T-helper 1 cell (primary cell): ENCODE data around the gene STPG4.
"Not testable (repeated sequence)": the region's sequence is repeated elsewhere in the genome, so short reads cannot be mapped to it uniquely, and the experiment has no call there.

ENCODE experiments used
- DNase-seq, 5 donors: peaks; one replicate each; pipeline ENCODE4 v3.0.0-alpha.2; 2012 to 2020

Gene STPG4

GRCh38 chr2:47172922-47173695, 18.0 kb upstream of the STPG4 start:
- no peak for DNase-seq

- DNase-seq, result no peak
Measured at GRCh38 chr2:47172156-47172921, 17.2 kb upstream of the STPG4 start.

- DNase-seq, result no peak
Measured at GRCh38 chr2:47169784-47170183, 14.7 kb upstream of the STPG4 start.

GRCh38 chr2:47168895-47169294, 13.8 kb upstream of the STPG4 start:
- not testable (repeated sequence) for DNase-seq

GRCh38 chr2:47167149-47167548, 12.0 kb upstream of the STPG4 start:
- no peak for DNase-seq

- DNase-seq, result no peak
Measured at GRCh38 chr2:47165001-47165555, 10.0 kb upstream of the STPG4 start.

GRCh38 chr2:47162780-47163179, 7.7 kb upstream of the STPG4 start:
- DNase-seq, result no peak

- no peak for DNase-seq
Measured at GRCh38 chr2:47161475-47161874, 6.4 kb upstream of the STPG4 start.

- no peak for DNase-seq
Measured at GRCh38 chr2:47160660-47161059, 5.6 kb upstream of the STPG4 start.

GRCh38 chr2:47160211-47160610, 5.1 kb upstream of the STPG4 start:
- DNase-seq, result no peak

- no peak for DNase-seq
Measured at GRCh38 chr2:47159627-47160026, 4.5 kb upstream of the STPG4 start.

- DNase-seq, result no peak
Measured at GRCh38 chr2:47158576-47158975, 3.5 kb upstream of the STPG4 start.

- no peak for DNase-seq
Measured at GRCh38 chr2:47152803-47153202, 2.3 kb downstream of the STPG4 start.

GRCh38 chr2:47150175-47150574, 4.9 kb downstream of the STPG4 start:
- DNase-seq, result no peak

- no peak for DNase-seq
Measured at GRCh38 chr2:47147021-47147420, 8.1 kb downstream of the STPG4 start.

GRCh38 chr2:47145466-47145865, 9.6 kb downstream of the STPG4 start:
- DNase-seq, result no peak

- DNase-seq, result no peak
Measured at GRCh38 chr2:47141520-47141919, 13.6 kb downstream of the STPG4 start.

- DNase-seq, result no peak
Measured at GRCh38 chr2:47134386-47135090, 20.6 kb downstream of the STPG4 start.

GRCh38 chr2:47133046-47133445, 22.1 kb downstream of the STPG4 start:
- no peak for DNase-seq

GRCh38 chr2:47129191-47129706, 25.9 kb downstream of the STPG4 start:
- no peak for DNase-seq

- no peak for DNase-seq
Measured at GRCh38 chr2:47128705-47129104, 26.4 kb downstream of the STPG4 start.

- DNase-seq, result no peak
Measured at GRCh38 chr2:47127862-47128543, 27.1 kb downstream of the STPG4 start.
